Measurements from ENCODE around the gene CACNA1C. TPM values are rescaled to one million over a fixed set of nuclear protein-coding genes. Genes with fewer than 3 reads are reported as not detected.

Gene CACNA1C
- total RNA-seq, 1 experiment from 2014 or later, result 1.1 TPM

DNA sequence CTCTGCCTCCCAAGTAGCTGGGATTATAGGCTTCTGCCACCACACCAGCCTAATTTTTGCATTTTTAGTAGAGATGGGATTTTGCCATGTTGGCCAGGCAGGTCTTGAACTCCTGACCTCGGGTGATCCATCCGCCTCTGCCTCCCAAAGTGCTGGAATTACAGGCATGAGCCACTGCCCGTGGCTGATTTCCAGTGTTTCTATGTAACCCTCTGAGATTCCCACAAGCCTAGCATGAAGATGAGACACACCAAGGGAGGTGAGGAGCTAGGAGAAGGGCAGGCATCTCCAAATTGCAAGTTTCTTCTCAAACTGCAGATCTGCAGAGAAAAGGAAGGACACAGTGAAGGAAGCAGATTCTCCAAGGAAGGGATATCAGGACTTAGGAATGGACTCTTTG lies 125.0 kb downstream of the CACNA1C start:
- Histone ChIP-seq H2BK15ac (ENCODE audit: low read depth, low read length) (no peak overlapping the region), H3K4ac (ENCODE audit: low read depth, low read length) (no peak overlapping the region), H3K56ac (ENCODE audit: insufficient read length, low read depth, low read length) (no peak overlapping the region), H3K14ac (ENCODE audit: insufficient read depth, low read length) (no peak overlapping the region), H3T11ph (ENCODE audit: low read length) (no peak overlapping the region), H2BK20ac (ENCODE audit: low read depth, low read length, poor library complexity, severe bottlenecking) (no peak overlapping the region), H3K18ac (ENCODE audit: insufficient read length, low read depth, low read length) (no peak overlapping the region), H3K27ac (ENCODE audit: insufficient read length, low read depth, low read length) (no peak overlapping the region), H3K23me2 (ENCODE audit: insufficient read length, low read depth, low read length, poor library complexity, severe bottlenecking) (no peaks in the 10 kb centered on the region), H3K9ac (ENCODE audit: extremely low read depth, insufficient read length, low read length) (no peak overlapping the region), H4K5ac (ENCODE audit: insufficient read length, low read depth, low read length) (no peak overlapping the region), H4K20me1 (ENCODE audit: control insufficient read depth, insufficient read depth, insufficient read length) (no peaks in the 10 kb centered on the region), H2BK12ac (ENCODE audit: insufficient read length, low read depth, low read length) (no peak overlapping the region), H3K23ac (ENCODE audit: insufficient read length, low read depth, low read length) (no peak overlapping the region), H3K79me2 (ENCODE audit: insufficient read depth, low read length) (no peaks in the 10 kb centered on the region), H3K9me3 (ENCODE audit: control insufficient read depth, low read depth, low read length) (no peaks in the 10 kb centered on the region), H3K27me3 (ENCODE audit: insufficient read depth, low read length) (no peaks in the 10 kb centered on the region), H3K4me2 (ENCODE audit: insufficient read depth, insufficient read length, low read length) (no peak overlapping the region), H3K4me1 (ENCODE audit: insufficient read depth, low read length) (peaks cover 2% of the 10 kb centered on the region; the same call in 1 of the 2 replicates), H3K79me1 (ENCODE audit: insufficient read depth, low read depth, low read length, poor library complexity, severe bottlenecking) (no peaks in the 10 kb centered on the region), H2AK5ac (ENCODE audit: insufficient read length, low read length) (no peak overlapping the region), H4K8ac (replicated peaks; ENCODE audit: insufficient read length, low read depth, low read length) (no peak overlapping the region), H2AFZ (ENCODE audit: low read length) (no peak overlapping the region), H4K91ac (ENCODE audit: insufficient read length, low read depth, low read length) (no peak overlapping the region), H2BK120ac (ENCODE audit: low read depth, low read length, poor library complexity, severe bottlenecking) (no peak overlapping the region), H2BK5ac (ENCODE audit: insufficient read length, low read length) (no peak overlapping the region)
- DNase-seq, result no peak
- Mint-ChIP-seq H3K9me3 (no peaks in the 10 kb centered on the region), H3K4me1 (peaks cover 7 to 9% of the 10 kb centered on the region in 2 experiments), H3K27me3 (ENCODE audit: low read depth) (peaks cover 13% of the 10 kb centered on the region), H3K36me3 (ENCODE audit: insufficient read depth in 1 of 3, low read depth in 3 of 3) (no peaks in the 10 kb centered on the region), H3K4me3 (no peak overlapping the region), H3K27ac (no peak overlapping the region)
- WGBS (ENCODE audit: extremely low coverage, insufficient read length, low lambda C conversion rate), result no CpG with 5 or more reads among the region's 3 CpGs
- TF ChIP-seq, protein P1, sequence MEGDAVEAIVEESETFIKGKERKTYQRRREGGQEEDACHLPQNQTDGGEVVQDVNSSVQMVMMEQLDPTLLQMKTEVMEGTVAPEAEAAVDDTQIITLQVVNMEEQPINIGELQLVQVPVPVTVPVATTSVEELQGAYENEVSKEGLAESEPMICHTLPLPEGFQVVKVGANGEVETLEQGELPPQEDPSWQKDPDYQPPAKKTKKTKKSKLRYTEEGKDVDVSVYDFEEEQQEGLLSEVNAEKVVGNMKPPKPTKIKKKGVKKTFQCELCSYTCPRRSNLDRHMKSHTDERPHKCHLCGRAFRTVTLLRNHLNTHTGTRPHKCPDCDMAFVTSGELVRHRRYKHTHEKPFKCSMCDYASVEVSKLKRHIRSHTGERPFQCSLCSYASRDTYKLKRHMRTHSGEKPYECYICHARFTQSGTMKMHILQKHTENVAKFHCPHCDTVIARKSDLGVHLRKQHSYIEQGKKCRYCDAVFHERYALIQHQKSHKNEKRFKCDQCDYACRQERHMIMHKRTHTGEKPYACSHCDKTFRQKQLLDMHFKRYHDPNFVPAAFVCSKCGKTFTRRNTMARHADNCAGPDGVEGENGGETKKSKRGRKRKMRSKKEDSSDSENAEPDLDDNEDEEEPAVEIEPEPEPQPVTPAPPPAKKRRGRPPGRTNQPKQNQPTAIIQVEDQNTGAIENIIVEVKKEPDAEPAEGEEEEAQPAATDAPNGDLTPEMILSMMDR (conservative IDR thresholded peaks at IDR 0.05), result no peak

Data from H9 (cell line).